GM19025 (cell line): ENCODE measurements around the gene C16orf74.

Experiments
- ATAC-seq: cut with Tn5 transposase; IDR thresholded peaks from one replicate; pipeline ENCODE4 v1.9.1; 2021; ENCODE audit warnings: mild to moderate bottlenecking, low read depth, moderate library complexity; ENCODE audit not compliant: unreplicated experiment

Gene C16orf74

DNA sequence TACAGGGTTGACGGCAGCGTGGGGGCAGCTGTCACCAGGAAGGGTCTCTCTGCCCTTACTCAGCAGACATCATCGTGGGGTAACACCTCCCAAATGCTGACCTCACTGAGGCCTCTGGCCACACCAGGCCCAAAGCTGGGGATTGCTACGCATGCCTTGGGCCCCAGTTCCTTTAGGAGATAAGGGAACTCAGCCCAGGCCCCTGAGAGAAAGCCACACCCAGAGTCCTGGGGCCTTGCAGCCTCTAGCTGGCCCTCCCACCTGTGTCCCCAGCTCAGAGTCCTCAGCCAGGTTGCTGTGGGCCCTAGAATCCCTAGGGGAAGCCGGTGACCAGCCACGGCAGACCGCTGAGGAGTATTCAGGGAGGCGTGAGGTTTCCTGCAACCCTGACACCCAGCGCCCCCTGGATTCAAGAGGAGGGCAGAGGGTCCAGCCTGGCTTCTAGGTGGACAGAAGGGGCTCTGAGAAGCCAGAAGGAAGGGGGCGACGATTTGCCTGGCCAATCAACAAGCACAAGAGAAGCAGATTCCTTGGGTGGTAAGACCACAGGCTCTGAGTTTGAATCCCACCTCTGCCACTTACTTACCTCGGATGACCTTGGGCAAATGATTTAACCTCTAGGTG is 51.8 kb downstream of the C16orf74 start:
- ATAC-seq = no peak

DNA sequence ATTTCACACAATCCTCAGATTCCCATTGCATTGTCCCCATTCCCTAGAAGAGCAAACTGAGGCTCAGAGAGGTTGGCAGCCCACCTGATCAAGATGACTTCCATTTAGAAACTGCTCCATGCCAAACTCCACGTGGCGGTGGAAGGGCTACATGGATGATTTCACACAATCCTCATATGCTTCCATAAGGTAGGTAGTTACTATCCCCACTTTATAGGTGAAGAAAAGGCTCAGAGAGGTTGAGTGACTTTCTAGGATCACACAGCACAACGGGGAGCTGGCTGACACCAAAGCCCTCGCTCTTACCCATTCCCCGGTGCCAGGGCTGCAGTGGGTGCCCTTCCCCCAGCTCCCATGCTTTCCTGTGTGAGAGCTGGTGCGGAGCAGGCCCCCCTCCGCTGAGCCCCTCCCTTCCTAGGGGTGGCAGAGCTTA is 52.4 kb downstream of the C16orf74 start:
- no peak for ATAC-seq

DNA sequence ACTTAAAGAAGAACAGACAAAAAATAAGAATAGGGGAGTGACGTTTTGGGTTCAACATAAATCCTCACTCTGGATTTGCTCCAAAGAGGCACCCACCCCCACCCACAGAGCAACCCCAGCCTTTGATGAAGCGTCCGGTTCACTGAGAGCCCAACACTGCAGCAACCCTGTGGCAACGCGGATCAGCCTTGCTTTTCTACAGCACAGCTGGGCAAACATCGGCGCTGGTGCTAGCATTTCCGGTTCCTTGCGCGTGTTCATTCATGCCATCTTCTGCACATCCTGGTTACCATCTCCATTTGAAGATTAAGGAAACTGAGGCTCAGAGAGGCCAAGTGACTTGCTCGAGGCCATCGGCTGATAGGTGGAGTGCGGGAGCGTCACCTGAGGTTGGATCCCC is 53.5 kb downstream of the C16orf74 start:
- ATAC-seq = no peak

DNA sequence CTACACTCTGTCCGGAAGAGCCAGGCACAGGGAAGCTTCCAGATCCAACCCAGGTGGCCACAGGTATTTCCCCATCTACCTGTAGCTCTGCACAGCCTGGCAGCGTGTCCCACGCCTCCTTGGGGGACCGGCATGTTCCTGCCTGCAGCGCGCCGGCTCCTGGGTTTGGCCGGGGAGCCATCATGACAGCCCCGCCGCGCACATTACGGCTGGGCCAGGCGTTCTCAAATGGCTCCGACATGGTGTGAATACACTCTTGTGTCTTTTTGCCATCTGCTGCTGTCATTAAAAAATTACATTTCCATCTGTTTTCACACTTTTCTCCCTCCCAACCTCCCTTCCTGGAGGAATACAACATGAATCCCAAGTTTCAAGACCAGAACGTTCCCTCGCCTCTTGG is 54.1 kb downstream of the C16orf74 start:
- no peak for ATAC-seq

DNA sequence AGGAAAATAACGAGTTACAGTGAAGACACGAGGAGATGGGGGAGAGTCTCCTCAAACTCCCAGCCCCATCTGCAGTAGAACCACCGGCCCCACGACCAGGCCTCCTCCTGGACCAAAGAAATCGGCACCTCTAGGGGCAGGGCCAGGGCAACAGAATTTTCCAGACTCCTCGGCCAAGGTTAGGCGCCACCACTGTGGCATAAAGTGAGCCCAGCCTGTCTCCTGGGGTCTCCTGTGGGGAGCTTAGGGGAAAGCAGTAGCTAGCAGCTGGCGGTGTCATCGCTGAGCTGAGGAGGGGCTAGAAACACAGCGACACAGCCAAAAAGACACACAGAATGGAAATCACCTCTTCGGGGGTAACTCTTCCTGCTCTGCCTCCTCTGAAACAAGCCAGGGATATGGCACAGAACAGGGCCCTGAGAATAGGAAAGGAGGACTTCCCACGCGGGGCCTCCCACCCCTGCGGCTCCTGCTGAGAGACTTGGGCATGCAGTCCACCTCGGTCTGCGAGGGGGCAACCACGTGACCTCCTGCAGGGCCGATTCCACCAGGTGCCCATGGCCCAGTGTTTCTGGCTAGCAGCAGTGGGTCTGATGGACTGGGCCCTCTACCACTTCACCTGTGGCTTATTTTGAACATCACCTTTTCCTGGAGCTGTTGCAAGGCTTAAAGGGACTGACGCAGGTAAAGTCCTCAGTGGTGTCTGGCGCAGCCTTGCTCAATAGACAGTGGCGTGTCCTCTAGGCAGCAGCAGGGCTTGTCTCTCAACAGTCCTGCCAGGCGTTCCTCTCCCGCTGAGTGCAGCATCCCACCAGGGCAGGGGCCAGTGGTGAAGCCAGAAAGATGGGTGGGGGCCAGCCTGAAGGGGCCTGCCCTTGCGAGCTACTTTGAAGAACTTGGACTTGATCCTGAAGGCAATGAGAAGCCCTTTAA is 55.4 kb downstream of the C16orf74 start:
- no peak for ATAC-seq

DNA sequence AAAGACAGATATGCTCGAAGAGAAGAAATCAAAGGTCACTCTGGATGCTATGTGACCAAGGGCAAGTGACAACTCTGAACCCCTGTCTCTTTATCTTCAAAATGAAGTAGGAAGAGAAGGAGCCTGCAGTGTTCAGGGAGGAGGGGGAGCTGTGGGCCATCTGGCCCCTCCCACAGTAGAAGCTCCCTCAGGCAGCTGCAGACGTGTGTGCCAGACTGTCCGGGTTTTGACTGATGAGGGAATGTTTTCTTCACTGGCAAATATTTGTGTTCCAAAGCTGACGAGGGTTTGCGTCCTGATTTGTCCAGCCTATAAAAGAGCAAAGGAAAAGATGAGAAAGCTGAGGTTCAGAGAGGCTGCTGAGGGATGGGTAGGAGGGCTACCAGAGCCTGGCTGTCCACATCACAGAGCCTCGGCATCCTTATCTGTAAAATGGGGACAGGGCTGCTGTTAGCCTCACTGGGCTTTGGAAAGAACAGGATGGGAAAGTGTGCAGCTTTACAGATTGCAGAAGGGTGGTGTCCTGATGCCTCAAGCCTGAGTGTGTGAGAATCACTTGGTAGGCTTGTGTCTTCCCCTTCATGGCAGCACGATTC is 60.3 kb downstream of the C16orf74 start:
- ATAC-seq = no peak

DNA sequence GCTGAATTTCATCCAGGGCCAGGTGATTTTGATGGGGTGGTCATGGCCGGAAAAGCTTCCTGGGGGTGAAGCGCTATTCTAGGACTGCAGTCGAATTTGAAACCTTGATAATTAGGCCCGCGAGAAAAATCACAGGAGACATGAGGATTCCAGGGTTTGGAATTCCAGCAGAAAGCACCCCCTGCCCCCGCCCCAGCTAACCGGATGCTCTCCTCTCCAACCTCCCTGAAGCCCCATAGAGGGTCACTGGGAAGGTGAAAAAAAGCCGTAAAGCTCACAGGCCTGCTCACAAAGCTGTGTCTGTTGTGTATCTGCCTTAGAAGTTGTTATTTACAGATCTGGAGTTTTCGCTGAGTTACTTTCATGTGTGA is 61.0 kb downstream of the C16orf74 start:
- ATAC-seq = no peak

DNA sequence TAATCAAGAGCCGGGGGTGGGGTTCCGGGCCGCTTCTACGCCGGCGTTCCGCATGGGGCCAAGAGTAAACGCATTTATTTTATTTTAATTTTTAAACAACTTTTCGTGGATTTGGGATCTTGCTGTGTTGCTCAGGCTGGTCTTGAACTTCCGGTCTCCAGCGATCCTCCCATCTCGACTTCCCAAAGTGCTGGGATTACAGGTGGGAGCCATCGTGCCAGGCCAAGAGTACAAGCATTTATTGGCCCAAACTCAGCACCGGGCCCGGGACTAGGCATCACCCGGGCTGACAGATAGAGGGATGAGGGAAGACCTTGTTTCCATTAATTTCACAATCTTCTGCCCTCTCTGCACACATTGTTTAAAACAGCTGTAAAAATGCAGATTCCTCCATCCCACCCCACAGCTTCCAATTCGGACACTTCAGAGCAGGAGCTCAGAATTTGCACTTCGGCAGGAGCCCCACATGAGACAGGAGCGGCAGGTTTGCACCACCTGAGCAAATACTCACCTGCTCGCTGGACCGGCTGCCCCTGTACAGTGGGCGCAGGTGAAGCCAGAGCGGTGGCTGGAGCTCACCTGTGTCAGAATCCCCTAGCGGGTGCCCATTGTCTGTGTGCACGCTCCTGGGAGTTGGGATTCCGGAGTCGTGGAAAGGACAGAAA is 61.5 kb downstream of the C16orf74 start:
- ATAC-seq = no peak

GRCh38 chr16:85688586-85689284 is 62.2 kb downstream of the C16orf74 start, which contains the start of gene GINS2:
Gene GINS2, minus strand, starts transcription at chr16:85688954. Its CDS starts 56 bp downstream, at chr16:85688898.
- peak; percentile 94 for ATAC-seq

DNA sequence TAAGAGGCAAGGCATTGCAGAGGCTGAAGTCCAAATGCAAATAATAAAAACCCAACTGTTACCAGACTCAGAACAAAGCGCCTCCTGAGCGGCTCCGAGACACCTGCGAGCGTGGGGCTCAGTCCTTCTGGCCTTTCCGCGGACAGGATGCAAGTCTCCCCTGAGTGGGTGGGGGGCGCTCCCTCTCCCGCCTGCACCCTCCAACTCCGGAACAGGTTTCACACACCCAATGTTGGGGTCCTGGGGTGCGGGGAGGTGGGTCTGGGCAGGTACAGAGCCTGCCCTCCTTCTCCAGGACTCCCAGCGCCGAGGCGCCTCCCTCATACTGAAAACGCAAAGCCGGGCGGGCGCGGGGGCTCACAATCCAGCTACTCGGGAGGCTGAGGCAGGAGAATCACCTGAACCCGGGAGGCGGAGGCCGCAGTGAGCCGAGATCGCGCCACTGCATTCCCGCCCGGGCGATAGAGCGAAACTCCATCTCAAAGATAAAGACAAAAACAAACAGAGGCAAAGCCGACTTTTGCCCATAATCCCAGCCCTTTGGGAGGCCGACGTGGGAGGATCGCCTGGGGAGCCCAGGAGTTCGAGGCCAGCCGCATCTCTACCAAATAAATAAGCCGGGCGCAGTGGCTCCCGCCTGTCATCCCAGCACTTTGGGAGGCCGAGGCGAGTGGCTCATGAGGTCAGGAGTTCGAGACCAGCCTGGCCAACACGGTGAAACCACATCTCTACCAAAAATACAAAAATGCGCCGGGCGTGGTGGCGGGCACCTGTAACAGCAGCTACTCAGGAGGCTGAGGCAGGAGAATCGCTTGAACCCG is 63.0 kb downstream of the C16orf74 start:
- ATAC-seq = no peak

- no peak for ATAC-seq
Measured at GRCh38 chr16:85686912-85687591, 63.8 kb downstream of the C16orf74 start.

- no peak for ATAC-seq
Measured at GRCh38 chr16:85685251-85685650, 65.6 kb downstream of the C16orf74 start.

- no peak for ATAC-seq
Measured at GRCh38 chr16:85683363-85683762, 67.5 kb downstream of the C16orf74 start.

DNA sequence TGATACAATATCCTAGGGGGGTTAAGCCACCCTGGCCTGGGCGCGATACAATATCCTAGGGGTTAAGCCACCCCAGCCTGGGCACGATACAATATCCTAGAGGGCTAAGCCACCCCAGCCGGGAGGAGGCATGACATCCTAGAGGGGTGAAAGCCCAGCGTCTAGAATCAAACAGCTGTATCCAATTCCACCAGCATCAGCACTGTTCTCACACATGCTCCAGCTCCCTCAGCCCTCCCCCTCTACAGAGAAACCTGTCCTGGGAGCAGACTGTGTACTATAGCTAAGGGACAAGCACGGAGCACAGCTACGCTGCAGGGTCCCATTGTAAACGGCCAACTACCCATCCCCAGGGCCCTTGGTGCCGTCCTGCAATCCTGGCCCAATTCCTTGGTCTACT is 68.4 kb downstream of the C16orf74 start:
- no peak for ATAC-seq

DNA sequence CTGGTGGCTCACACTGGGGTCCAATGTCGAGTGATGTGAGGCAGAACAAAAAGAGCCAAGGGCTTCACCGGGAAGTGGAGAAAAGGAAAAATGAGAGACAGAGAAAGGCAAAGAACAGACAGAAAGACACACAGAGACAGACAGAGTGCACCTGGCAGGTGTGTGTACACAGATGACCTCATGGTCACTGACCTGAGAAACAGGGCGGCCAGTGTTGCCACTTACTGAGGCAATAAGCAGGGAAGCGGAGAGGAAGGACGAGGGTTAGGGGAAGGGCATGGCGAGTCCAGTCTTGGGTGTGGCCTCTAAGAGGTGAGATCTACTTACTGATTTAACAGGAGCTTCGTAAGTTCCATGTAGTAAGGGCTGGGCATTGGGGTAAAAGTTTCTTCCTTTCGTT is 69.6 kb downstream of the C16orf74 start:
- no peak for ATAC-seq

DNA sequence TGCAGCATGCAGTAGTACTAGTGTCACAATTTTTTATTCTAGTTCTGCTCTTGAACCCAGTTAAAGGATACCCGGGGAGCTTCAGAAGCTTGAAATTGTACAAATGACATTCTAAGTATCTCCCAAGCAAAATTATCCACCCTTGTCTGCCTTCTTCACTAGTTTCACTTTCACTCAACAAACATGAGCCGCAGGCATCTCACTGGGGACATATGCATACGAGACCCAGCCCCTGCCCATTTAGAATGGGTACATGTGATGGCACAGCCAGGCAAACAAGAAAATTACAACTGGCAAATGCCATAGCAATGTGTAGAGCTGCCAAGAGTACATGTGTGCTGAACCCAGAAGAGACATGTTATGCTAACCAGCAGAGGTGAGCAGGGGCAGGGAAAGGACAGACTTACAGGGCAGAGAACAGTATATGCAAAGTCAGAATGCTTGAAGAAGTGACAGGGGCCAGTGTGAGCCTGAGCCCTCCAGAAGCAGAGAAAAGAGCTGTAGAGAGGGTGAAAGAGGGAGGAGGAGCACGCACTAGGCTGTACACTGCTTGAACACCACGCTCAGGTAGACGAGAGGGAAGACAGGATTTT is 70.4 kb downstream of the C16orf74 start:
- ATAC-seq = no peak

- no peak for ATAC-seq
Measured at GRCh38 chr16:85679870-85680269, 71.0 kb downstream of the C16orf74 start.

- no peak for ATAC-seq
Measured at GRCh38 chr16:85678821-85679220, 72.1 kb downstream of the C16orf74 start.

DNA sequence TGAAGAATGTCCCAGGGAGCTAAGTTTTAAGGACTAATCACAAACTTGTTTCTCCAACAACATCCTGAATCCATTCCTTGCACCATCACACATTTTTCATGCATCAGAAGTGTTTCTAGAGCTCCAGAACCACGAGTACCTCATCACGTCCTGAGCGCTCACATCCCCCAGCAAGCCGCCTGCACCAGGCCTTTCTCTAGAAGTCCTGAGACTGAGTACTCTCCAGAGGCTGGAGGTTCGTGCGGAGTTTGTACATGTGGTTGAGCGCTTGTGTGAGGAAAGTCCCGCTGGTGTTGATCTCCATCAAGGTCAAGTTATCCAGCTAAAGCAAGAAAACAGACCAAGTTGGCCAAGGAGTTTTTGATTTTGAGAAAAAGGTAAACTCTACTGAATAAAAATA is 72.9 kb downstream of the C16orf74 start:
- no peak for ATAC-seq
